ENCODE results near the gene C1QBP.
"Not testable (repeated sequence)": the region's sequence is repeated elsewhere in the genome, so short reads cannot be mapped to it uniquely, and the experiment has no call there.

The C1QBP gene

GRCh38 chr17:5431949-5432556 lies 6.9 kb downstream of the C1QBP start:
- no peak for DNase-seq

GRCh38 chr17:5431234-5431633 lies 7.7 kb downstream of the C1QBP start:
- DNase-seq = not testable (repeated sequence)

GRCh38 chr17:5430413-5430999 lies 8.4 kb downstream of the C1QBP start:
- no peak for DNase-seq

- no peak for DNase-seq
These were observed 9.6 kb downstream of the C1QBP start for GRCh38 chr17:5429191-5429887.

GRCh38 chr17:5425826-5426225 lies 13.1 kb downstream of the C1QBP start:
- DNase-seq = no peak

- DNase-seq = no peak
These were observed 14.0 kb downstream of the C1QBP start for GRCh38 chr17:5424909-5425308.

GRCh38 chr17:5422505-5422904 lies 16.4 kb downstream of the C1QBP start:
- no peak for DNase-seq

- peak in 4 of 5 experiments; percentile 71 to 95 (median 82) for DNase-seq
These were observed 18.8 kb downstream of the C1QBP start, which contains the start of gene RPAIN for GRCh38 chr17:5419959-5420653. Gene RPAIN, plus strand, starts transcription at chr17:5420182. Its CDS starts 29 bp downstream, at chr17:5420211.

GRCh38 chr17:5419356-5419958 lies 19.5 kb downstream of the C1QBP start, which contains the start of gene NUP88:
Gene NUP88, minus strand, starts transcription at chr17:5419662. Its CDS starts 12 bp downstream, at chr17:5419650.
- DNase-seq = peak; percentile 86 to 98 (median 96)

GRCh38 chr17:5418858-5419355 lies 20.0 kb downstream of the C1QBP start:
- peak in 4 of 5 experiments; percentile 43 to 92 (median 60) for DNase-seq

- DNase-seq = no peak
These were observed 22.1 kb downstream of the C1QBP start for GRCh38 chr17:5416901-5417300.

- DNase-seq = peak in 1 of 5 experiments; percentile 33
These were observed 25.3 kb downstream of the C1QBP start for GRCh38 chr17:5413682-5414081.

- DNase-seq = peak in 1 of 5 experiments; percentile 65
These were observed 28.2 kb downstream of the C1QBP start for GRCh38 chr17:5410594-5411272.

- DNase-seq = no peak
These were observed 30.8 kb downstream of the C1QBP start for GRCh38 chr17:5408186-5408585.

- DNase-seq = no peak
These were observed 33.6 kb downstream of the C1QBP start for GRCh38 chr17:5405400-5405799.

GRCh38 chr17:5399767-5400166 lies 39.2 kb downstream of the C1QBP start:
- DNase-seq = no peak

- peak in 1 of 5 experiments; percentile 8 for DNase-seq
These were observed 42.3 kb downstream of the C1QBP start for GRCh38 chr17:5396612-5397011.

- DNase-seq = no peak
These were observed 47.3 kb downstream of the C1QBP start for GRCh38 chr17:5391678-5392077.
